ENCODE data around the gene IGF2BP3. TPM values are rescaled to one million over a fixed set of nuclear protein-coding genes. Genes with fewer than 3 reads are reported as not detected.

Gene IGF2BP3
- total and polyA plus RNA-seq, 10 of the 15 experiments (the other 5 are each of a cell fraction or from before 2014, with no cell fraction given), result 4.6 to 61.2 (median 36.9) TPM

DNA sequence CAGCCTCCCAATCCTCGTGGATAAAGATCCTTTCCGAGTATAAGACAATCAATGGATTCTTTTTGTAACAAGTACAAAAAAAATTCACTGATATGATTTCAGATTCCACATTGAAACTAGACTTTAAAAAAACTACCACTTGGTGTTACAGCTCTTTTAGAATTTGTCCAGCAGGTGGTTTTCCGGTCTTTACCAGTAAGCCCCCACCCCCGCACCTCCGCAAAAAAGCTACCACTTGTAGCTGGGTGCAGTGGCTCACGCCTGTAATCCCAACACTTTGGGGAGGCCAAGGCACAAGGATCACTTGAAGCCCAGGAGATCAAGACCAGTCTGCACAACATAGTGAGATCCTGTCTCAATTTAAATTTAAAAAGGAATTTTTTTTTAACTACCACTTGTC lies 19.8 kb downstream of the IGF2BP3 start:
- Histone ChIP-seq H3K36me3 (ENCODE audit: control insufficient read depth in 2 of 2, insufficient read depth in 2 of 2, low read length in 1 of 2) (peaks cover 0 to 11% of the 10 kb centered on the region in 2 experiments; a peak in 1 of 4 replicates), H3K27me3 (replicated peaks in 1 of 2; ENCODE audit: control insufficient read depth in 2 of 2, insufficient read depth in 2 of 2, low read length in 1 of 2) (no peaks in the 10 kb centered on the region), H3K9me3 (replicated peaks; ENCODE audit: control insufficient read depth, insufficient read depth, low read length) (no peaks in the 10 kb centered on the region), H4K20me1 (ENCODE audit: control insufficient read depth, insufficient read depth) (no peaks in the 10 kb centered on the region), H3K4me3 (no peak overlapping the region), H3K9ac (ENCODE audit: control insufficient read depth, insufficient read depth, low read length) (no peak overlapping the region), H3K27ac (ENCODE audit: control insufficient read depth, insufficient read depth) (peak overlapping the region; percentile 54; the same call in 1 of the 2 replicates), H2AFZ (ENCODE audit: control insufficient read depth, low read depth, low read length) (no peak overlapping the region), H3K4me1 (ENCODE audit: control insufficient read depth, insufficient read depth, low read length) (peaks cover 14% of the 10 kb centered on the region), H3K4me2 (ENCODE audit: control insufficient read depth, insufficient read depth) (peak overlapping the region; percentile 32), H3K79me2 (ENCODE audit: control insufficient read depth, insufficient read depth, low read length) (peaks cover 86% of the 10 kb centered on the region)
- no peak for DNase-seq (ENCODE audit: low read depth, low spot score)
- intact Hi-C loops (cut with micrococcal nuclease; ENCODE audit: unreplicated experiment) (no loop called here), in situ Hi-C loops (cut with MboI) (no loop called here)
- no peak for FAIRE-seq
- POLR2A ChIA-PET, result interaction anchor here (0.8 to 1.2 kb wide), 3 partner anchors 10 to 89 kb away, joined by 3 to 10 read pairs (median 4); no protein-coding TSS in a partner anchor
- no TSS peak for BruUV-seq (replicated peaks)
- SMC1A ChIA-PET (ENCODE audit: uncharacterized antibody, unreplicated experiment), result interaction anchor here (0.6 to 2.0 kb wide), 10 partner anchors 10 to 92 kb away, joined by 3 to 8 read pairs (median 4); no protein-coding TSS in a partner anchor
- RAD21 ChIA-PET (ENCODE audit: unreplicated experiment), result interaction anchor here (0.8 to 1.2 kb wide), 5 partner anchors 20 to 93 kb away, joined by 3 to 8 read pairs (median 5); no protein-coding TSS in a partner anchor
- CTCF ChIA-PET, result interaction anchor here (0.6 to 2.2 kb wide), 6 partner anchors 8 to 94 kb away, joined by 3 to 8 read pairs (median 4); no protein-coding TSS in a partner anchor
- ATAC-seq, result peak; percentile 64
- TF ChIP-seq EGR1 (IDR thresholded peaks at IDR 0.05; ENCODE audit: borderline replicate concordance in 1 of 2, low read depth in 2 of 2, low read length in 2 of 2) (peak in 1 of 2 experiments; percentile 83; a peak in 2 of 3 replicates), TAF1 (IDR thresholded peaks at IDR 0.05; ENCODE audit: borderline replicate concordance, low read depth, low read length) (no peak), BHLHE40 (IDR thresholded peaks at IDR 0.05; ENCODE audit: borderline replicate concordance in 1 of 2, low read depth in 2 of 2, low read length in 1 of 2) (peak in 1 of 2 experiments; percentile 13; a peak in 1 of 4 replicates), KLF5 (IDR thresholded peaks at IDR 0.05; ENCODE audit: partially characterized antibody) (no peak), FOXM1 (IDR thresholded peaks at IDR 0.05; ENCODE audit: low read depth, low read length) (0 out of 2 replicates have a peak, but pooled peaks have one; percentile 29), YBX1 (IDR thresholded peaks at IDR 0.05) (no peak), IKZF1 (conservative IDR thresholded peaks at IDR 0.05) (peak; percentile 54), MTA2 (IDR thresholded peaks at IDR 0.05; ENCODE audit: low read depth) (0 out of 2 replicates have a peak, but pooled peaks have one; percentile 26), RUNX3 (IDR thresholded peaks at IDR 0.05; ENCODE audit: low read length) (peak; percentile 50), ZNF384 (IDR thresholded peaks at IDR 0.05; ENCODE audit: borderline replicate concordance, low read depth, low read length) (peak; percentile 52; the same call in 1 of the 2 replicates), IKZF2 (IDR thresholded peaks at IDR 0.05) (peak; percentile 48 to 56; a peak in 2 of 4 replicates), DPF2 (IDR thresholded peaks at IDR 0.05) (0 out of 2 replicates have a peak, but pooled peaks have one; percentile 47), TCF7 (IDR thresholded peaks at IDR 0.05; ENCODE audit: borderline replicate concordance) (no peak), HDAC6 (IDR thresholded peaks at IDR 0.05; ENCODE audit: unreplicated experiment) (no peak), ASH2L (IDR thresholded peaks at IDR 0.05; ENCODE audit: borderline replicate concordance, low read depth) (no peak), NR2C1 (IDR thresholded peaks at IDR 0.05) (no peak)
- TF ChIP-seq, protein P1, sequence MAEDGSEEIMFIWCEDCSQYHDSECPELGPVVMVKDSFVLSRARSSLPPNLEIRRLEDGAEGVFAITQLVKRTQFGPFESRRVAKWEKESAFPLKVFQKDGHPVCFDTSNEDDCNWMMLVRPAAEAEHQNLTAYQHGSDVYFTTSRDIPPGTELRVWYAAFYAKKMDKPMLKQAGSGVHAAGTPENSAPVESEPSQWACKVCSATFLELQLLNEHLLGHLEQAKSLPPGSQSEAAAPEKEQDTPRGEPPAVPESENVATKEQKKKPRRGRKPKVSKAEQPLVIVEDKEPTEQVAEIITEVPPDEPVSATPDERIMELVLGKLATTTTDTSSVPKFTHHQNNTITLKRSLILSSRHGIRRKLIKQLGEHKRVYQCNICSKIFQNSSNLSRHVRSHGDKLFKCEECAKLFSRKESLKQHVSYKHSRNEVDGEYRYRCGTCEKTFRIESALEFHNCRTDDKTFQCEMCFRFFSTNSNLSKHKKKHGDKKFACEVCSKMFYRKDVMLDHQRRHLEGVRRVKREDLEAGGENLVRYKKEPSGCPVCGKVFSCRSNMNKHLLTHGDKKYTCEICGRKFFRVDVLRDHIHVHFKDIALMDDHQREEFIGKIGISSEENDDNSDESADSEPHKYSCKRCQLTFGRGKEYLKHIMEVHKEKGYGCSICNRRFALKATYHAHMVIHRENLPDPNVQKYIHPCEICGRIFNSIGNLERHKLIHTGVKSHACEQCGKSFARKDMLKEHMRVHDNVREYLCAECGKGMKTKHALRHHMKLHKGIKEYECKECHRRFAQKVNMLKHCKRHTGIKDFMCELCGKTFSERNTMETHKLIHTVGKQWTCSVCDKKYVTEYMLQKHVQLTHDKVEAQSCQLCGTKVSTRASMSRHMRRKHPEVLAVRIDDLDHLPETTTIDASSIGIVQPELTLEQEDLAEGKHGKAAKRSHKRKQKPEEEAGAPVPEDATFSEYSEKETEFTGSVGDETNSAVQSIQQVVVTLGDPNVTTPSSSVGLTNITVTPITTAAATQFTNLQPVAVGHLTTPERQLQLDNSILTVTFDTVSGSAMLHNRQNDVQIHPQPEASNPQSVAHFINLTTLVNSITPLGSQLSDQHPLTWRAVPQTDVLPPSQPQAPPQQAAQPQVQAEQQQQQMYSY (CRISPR knock-in tag; IDR thresholded peaks at IDR 0.05), result no peak
- TF ChIP-seq, protein P2, sequence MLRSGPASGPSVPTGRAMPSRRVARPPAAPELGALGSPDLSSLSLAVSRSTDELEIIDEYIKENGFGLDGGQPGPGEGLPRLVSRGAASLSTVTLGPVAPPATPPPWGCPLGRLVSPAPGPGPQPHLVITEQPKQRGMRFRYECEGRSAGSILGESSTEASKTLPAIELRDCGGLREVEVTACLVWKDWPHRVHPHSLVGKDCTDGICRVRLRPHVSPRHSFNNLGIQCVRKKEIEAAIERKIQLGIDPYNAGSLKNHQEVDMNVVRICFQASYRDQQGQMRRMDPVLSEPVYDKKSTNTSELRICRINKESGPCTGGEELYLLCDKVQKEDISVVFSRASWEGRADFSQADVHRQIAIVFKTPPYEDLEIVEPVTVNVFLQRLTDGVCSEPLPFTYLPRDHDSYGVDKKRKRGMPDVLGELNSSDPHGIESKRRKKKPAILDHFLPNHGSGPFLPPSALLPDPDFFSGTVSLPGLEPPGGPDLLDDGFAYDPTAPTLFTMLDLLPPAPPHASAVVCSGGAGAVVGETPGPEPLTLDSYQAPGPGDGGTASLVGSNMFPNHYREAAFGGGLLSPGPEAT (IDR thresholded peaks at IDR 0.05; ENCODE audit: low read depth), result peak; percentile 75
- WGBS (ENCODE audit: insufficient coverage, insufficient replicate concordance, low lambda C conversion rate, missing lambda C conversion rate), result 53% methylated on average over 6 of the region's 6 CpGs

Data from GM12878 (cell line).